Progenitor cell of endocrine pancreas (in vitro differentiated cells): ENCODE data around the gene ERCC4. TPM values are rescaled to one million over a fixed set of nuclear protein-coding genes. Genes with fewer than 3 reads are reported as not detected.

Experiments used
- DNase-seq: peaks from one replicate; pipeline ENCODE4 v3.0.0; 2021; ENCODE audit warnings: low spot score; ENCODE audit not compliant: unreplicated experiment
- H3K27ac Mint-ChIP-seq: 2 replicates; pipeline ENCODE4 v1.8.0; 2021; ENCODE audit warnings: mild to moderate bottlenecking, moderate library complexity, mixed read lengths
- H3K27me3 Mint-ChIP-seq: 2 replicates; pipeline ENCODE4 v1.8.0; 2021; ENCODE audit warnings: mixed read lengths
- H3K36me3 Mint-ChIP-seq: 2 replicates; pipeline ENCODE4 v1.8.0; 2022; ENCODE audit warnings: mixed read lengths; ENCODE audit not compliant: insufficient read depth
- H3K4me1 Mint-ChIP-seq: 2 replicates; pipeline ENCODE4 v1.8.0; 2021; ENCODE audit warnings: low read depth, mixed read lengths
- H3K4me3 Mint-ChIP-seq: 2 replicates; pipeline ENCODE4 v1.8.0; 2021; ENCODE audit warnings: low read depth, mild to moderate bottlenecking, moderate library complexity, mixed read lengths
- H3K9me3 Mint-ChIP-seq: 2 replicates; pipeline ENCODE4 v1.8.0; 2021; ENCODE audit warnings: low read depth, mixed read lengths
- total RNA-seq: library from RNA; stranded (reverse); gene quantifications from 2 replicates; pipeline ENCODE4 v1.2.1, GENCODE V29; 2021
- TF ChIP-seq, protein P1 (sequence below): fragments of 200-600 bp; sonication (generic); IDR thresholded peaks from one replicate; pipeline ENCODE4 v1.5.0; 2021; ENCODE audit warnings: antibody characterized with exemption, mild to moderate bottlenecking; ENCODE audit not compliant: unreplicated experiment

Gene ERCC4
- total RNA-seq, 1 donor from 2014 or later = 19.3 TPM

DNA sequence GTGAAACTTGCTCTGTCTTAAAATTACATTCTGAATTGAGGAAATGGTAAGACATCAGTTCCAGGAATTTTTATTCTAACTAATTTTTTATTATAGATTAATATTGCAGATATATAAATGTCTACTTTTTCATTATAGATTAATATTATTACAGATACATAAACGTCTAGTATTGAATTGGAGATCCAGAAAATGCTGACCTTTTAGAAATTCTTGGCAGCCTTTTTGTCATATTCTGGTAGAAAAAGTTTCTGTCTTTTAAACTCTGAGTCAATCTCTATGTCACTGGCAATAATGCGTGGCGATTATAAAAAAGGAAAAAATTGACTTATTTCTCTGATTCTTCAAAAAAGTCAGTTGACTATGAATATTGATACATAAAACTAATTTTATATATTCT is 8.7 kb downstream of the ERCC4 start:
- DNase-seq = no peak
- TF ChIP-seq, protein P1, sequence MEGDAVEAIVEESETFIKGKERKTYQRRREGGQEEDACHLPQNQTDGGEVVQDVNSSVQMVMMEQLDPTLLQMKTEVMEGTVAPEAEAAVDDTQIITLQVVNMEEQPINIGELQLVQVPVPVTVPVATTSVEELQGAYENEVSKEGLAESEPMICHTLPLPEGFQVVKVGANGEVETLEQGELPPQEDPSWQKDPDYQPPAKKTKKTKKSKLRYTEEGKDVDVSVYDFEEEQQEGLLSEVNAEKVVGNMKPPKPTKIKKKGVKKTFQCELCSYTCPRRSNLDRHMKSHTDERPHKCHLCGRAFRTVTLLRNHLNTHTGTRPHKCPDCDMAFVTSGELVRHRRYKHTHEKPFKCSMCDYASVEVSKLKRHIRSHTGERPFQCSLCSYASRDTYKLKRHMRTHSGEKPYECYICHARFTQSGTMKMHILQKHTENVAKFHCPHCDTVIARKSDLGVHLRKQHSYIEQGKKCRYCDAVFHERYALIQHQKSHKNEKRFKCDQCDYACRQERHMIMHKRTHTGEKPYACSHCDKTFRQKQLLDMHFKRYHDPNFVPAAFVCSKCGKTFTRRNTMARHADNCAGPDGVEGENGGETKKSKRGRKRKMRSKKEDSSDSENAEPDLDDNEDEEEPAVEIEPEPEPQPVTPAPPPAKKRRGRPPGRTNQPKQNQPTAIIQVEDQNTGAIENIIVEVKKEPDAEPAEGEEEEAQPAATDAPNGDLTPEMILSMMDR = no peak
- H3K4me3 Mint-ChIP-seq = no peak overlapping the region
- no peak overlapping the region for H3K27ac Mint-ChIP-seq
- peaks cover 12% of the 10 kb centered on the region for H3K4me1 Mint-ChIP-seq
- no peaks in the 10 kb centered on the region for H3K9me3 Mint-ChIP-seq
- H3K36me3 Mint-ChIP-seq = peaks cover 12% of the 10 kb centered on the region
- H3K27me3 Mint-ChIP-seq = no peaks in the 10 kb centered on the region

DNA sequence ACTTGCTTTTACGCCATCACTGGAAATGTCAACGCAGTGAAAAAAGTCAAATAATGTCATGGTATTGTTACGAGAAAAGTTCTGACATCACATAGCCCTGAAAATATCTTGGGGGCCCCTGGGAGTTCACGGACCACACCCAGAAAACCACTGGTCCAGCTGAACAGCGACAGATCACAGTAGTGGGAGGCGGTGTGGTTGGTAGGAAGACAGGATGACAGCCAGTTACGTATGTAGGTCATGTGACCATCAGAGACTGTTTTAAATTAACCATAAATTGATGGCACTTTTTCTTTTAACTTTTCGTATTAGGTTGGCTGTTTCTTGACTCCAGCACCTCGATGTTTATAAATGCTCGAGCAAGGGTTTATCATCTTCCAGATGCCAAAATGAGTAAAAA is 11.9 kb downstream of the ERCC4 start:
- Mint-ChIP-seq H3K27ac (no peak overlapping the region), H3K27me3 (no peaks in the 10 kb centered on the region), H3K4me1 (peaks cover 12% of the 10 kb centered on the region), H3K36me3 (peaks cover 30% of the 10 kb centered on the region), H3K9me3 (peaks cover 4% of the 10 kb centered on the region), H3K4me3 (no peak overlapping the region)
- no peak for DNase-seq
- TF ChIP-seq, protein P1 = no peak

DNA sequence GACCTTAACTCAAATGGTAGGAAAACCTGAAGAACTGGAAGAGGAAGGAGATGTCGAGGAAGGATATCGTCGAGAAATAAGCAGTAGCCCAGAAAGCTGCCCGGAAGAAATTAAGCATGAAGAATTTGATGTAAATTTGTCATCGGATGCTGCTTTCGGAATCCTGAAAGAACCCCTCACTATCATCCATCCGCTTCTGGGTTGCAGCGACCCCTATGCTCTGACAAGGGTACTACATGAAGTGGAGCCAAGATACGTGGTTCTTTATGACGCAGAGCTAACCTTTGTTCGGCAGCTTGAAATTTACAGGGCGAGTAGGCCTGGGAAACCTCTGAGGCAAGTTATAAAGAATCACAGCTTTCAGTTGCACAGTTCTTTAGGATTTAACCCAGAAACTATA is 15.5 kb downstream of the ERCC4 start:
- Mint-ChIP-seq H3K4me3 (no peak overlapping the region), H3K9me3 (peaks cover 4% of the 10 kb centered on the region), H3K27me3 (no peaks in the 10 kb centered on the region), H3K27ac (no peak overlapping the region), H3K4me1 (peaks cover 17% of the 10 kb centered on the region), H3K36me3 (peaks cover 40% of the 10 kb centered on the region)
- DNase-seq = no peak
- TF ChIP-seq, protein P1 = peak; percentile 57

DNA sequence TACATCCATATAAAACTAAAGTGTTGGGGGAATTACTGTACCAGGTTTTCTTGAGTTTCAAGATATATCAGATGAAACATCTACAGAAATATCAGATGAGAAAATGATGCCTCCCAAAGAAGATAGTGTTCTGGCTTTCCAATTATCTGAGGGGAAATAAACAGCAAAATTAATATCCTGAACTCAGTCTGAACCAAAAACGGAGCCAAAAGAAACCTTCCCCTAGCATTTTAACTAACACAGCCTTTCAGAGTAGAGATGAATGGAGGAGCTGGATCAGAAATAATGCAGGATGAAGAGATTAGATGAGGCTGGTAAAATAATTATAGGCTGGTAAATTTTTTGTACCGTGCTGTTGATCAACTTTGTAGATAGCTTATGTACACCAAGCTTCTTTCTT is 16.2 kb downstream of the ERCC4 start:
- DNase-seq = no peak
- TF ChIP-seq, protein P1 = no peak
- H3K4me3 Mint-ChIP-seq = no peak overlapping the region
- H3K36me3 Mint-ChIP-seq = peaks cover 37% of the 10 kb centered on the region
- H3K27me3 Mint-ChIP-seq = no peaks in the 10 kb centered on the region
- peaks cover 20% of the 10 kb centered on the region for H3K4me1 Mint-ChIP-seq
- peak overlapping the region; percentile 57 for H3K27ac Mint-ChIP-seq
- H3K9me3 Mint-ChIP-seq = peaks cover 4% of the 10 kb centered on the region

DNA sequence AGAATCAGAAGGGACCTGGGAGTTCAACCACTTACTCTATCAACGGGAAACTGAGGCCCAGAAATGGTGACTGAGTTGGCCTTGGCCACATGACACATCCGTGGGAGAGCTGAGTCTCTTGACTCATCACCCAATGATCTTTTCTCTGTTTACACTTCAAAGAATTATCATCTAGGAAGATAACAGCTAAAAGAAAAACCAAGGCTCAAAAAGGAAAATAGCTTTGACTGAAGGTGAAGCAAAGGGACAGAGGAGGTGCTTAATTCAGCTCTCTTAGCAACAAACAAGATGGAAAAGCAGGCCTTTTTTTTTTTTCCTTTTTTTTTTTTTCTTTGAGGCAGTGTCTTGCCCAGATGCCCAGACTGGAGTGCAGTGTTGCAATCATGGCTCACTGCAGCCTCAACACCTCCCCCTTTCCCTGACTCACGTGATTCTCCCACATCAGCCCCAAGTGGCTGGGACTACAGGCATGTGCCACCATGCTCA is 16.7 kb downstream of the ERCC4 start:
- H3K27ac Mint-ChIP-seq = peak overlapping the region; percentile 57

More for the DNA sequence above, 16.7 kb downstream of the ERCC4 start:
- TF ChIP-seq, protein P1 = no peak
- no peak for DNase-seq
- Mint-ChIP-seq H3K27me3 (no peaks in the 10 kb centered on the region), H3K4me3 (no peak overlapping the region), H3K9me3 (peaks cover 4% of the 10 kb centered on the region), H3K36me3 (peaks cover 37% of the 10 kb centered on the region), H3K4me1 (peaks cover 21% of the 10 kb centered on the region)
